GM18499 (cell line): ENCODE results near the gene BABAM1.
"Not testable (repeated sequence)": the region's sequence is repeated elsewhere in the genome, so short reads cannot be mapped to it uniquely, and the experiment has no call there.

Source experiments
- ATAC-seq: cut with Tn5 transposase; IDR thresholded peaks from one replicate; pipeline ENCODE4 v1.9.1; 2021; ENCODE audit warnings: moderate number of reproducible peaks; ENCODE audit not compliant: insufficient read depth, unreplicated experiment

The BABAM1 gene

GRCh38 chr19:17266589-17266974, 661 bp upstream of the BABAM1 start:
- no peak for ATAC-seq

- ATAC-seq, result no peak
Observed at GRCh38 chr19:17268754-17269153, 1.5 kb downstream of the BABAM1 start.

GRCh38 chr19:17274892-17275291, 7.6 kb downstream of the BABAM1 start:
- not testable (repeated sequence) for ATAC-seq

GRCh38 chr19:17275441-17276175, 8.4 kb downstream of the BABAM1 start:
- ATAC-seq, result no peak

- no peak for ATAC-seq
Observed at GRCh38 chr19:17279436-17279835, 12.2 kb downstream of the BABAM1 start.

GRCh38 chr19:17281391-17282304, 14.4 kb downstream of the BABAM1 start, which contains the start of gene ANKLE1:
Gene ANKLE1, plus strand, starts transcription at chr19:17281901. Its CDS starts 20 bp downstream, at chr19:17281921.
- no peak for ATAC-seq

- ATAC-seq, result no peak
Observed at GRCh38 chr19:17282488-17283125, 15.4 kb downstream of the BABAM1 start.

- ATAC-seq, result no peak
Observed at GRCh38 chr19:17283504-17283996, 16.3 kb downstream of the BABAM1 start.

GRCh38 chr19:17285415-17286135, 18.3 kb downstream of the BABAM1 start:
- no peak for ATAC-seq

- no peak for ATAC-seq
Observed at GRCh38 chr19:17286263-17286662, 19.0 kb downstream of the BABAM1 start.

- ATAC-seq, result no peak
Observed at GRCh38 chr19:17286752-17287151, 19.5 kb downstream of the BABAM1 start.

- no peak for ATAC-seq
Observed at GRCh38 chr19:17289489-17289888, 22.2 kb downstream of the BABAM1 start.

GRCh38 chr19:17292301-17293074, 25.2 kb downstream of the BABAM1 start:
- ATAC-seq, result no peak

- no peak for ATAC-seq
Observed at GRCh38 chr19:17293605-17294004, 26.4 kb downstream of the BABAM1 start.

GRCh38 chr19:17294051-17294891, 27.0 kb downstream of the BABAM1 start:
- no peak for ATAC-seq

GRCh38 chr19:17295551-17295950, 28.3 kb downstream of the BABAM1 start:
- not testable (repeated sequence) for ATAC-seq

- no peak for ATAC-seq
Observed at GRCh38 chr19:17296273-17296672, 29.0 kb downstream of the BABAM1 start.

GRCh38 chr19:17296976-17297375, 29.7 kb downstream of the BABAM1 start:
- ATAC-seq, result no peak
